ENCODE data around the gene LTO1. TPM values are rescaled to one million over a fixed set of nuclear protein-coding genes. Genes with fewer than 3 reads are reported as not detected.
A peak's percentile ranks its signal among the peaks of the same experiment; 100 is the strongest.

Gene LTO1
- total RNA-seq, 1 experiment from 2014 or later: 27.5 TPM

DNA sequence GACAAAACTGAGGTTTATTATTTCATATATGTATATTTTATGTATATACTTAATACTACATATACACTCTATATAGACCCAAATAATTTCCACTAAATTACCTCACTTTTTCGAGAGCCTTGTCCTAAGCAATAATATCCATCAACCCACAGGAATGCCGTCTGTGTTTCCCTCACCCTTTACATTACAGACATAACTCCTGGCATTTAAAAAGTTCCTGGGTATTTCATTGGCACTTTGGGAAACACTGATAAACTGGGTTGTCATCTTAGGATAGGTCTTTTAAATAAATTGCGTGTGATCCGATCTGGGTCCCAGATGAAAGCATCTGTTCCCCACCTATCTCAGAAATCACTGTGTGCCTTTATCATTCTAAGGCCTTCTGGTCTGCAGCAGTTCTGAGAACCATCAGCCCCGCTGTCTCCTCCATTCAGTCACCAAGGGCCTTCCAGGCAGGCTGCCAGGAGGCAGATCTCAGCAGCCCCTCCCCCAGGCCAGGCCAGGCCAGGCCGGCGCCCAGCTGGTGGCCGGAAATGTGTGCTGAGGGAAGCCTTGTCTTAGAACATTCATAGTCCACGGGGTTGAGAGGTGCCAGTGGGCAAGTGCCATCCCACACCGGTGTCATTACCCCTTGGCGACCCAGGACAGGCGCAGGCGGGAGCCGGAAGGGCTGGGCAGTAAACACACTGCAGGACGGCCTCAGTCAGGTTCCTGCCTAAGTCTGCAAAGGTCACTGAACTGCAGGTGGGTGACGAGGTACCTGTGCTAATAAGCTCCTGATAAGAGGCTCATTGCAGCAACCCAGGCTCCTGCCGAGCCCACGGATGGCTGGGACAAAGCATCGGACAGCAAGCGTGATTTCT is 25.4 kb upstream of the LTO1 start (continued):
- TF ChIP-seq, protein P1, sequence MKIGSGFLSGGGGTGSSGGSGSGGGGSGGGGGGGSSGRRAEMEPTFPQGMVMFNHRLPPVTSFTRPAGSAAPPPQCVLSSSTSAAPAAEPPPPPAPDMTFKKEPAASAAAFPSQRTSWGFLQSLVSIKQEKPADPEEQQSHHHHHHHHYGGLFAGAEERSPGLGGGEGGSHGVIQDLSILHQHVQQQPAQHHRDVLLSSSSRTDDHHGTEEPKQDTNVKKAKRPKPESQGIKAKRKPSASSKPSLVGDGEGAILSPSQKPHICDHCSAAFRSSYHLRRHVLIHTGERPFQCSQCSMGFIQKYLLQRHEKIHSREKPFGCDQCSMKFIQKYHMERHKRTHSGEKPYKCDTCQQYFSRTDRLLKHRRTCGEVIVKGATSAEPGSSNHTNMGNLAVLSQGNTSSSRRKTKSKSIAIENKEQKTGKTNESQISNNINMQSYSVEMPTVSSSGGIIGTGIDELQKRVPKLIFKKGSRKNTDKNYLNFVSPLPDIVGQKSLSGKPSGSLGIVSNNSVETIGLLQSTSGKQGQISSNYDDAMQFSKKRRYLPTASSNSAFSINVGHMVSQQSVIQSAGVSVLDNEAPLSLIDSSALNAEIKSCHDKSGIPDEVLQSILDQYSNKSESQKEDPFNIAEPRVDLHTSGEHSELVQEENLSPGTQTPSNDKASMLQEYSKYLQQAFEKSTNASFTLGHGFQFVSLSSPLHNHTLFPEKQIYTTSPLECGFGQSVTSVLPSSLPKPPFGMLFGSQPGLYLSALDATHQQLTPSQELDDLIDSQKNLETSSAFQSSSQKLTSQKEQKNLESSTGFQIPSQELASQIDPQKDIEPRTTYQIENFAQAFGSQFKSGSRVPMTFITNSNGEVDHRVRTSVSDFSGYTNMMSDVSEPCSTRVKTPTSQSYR (CRISPR knock-in tag; IDR thresholded peaks at IDR 0.05): peak; percentile 96; the same call in 1 of the 2 replicates
- TF ChIP-seq FOXK1 (CRISPR knock-in tag; IDR thresholded peaks at IDR 0.05): peak; percentile 77
- 0 out of 2 replicates have a peak, but pooled peaks have one; percentile 15 for TF ChIP-seq GABPB1 (CRISPR knock-in tag; IDR thresholded peaks at IDR 0.05)
- TF ChIP-seq, protein P2, sequence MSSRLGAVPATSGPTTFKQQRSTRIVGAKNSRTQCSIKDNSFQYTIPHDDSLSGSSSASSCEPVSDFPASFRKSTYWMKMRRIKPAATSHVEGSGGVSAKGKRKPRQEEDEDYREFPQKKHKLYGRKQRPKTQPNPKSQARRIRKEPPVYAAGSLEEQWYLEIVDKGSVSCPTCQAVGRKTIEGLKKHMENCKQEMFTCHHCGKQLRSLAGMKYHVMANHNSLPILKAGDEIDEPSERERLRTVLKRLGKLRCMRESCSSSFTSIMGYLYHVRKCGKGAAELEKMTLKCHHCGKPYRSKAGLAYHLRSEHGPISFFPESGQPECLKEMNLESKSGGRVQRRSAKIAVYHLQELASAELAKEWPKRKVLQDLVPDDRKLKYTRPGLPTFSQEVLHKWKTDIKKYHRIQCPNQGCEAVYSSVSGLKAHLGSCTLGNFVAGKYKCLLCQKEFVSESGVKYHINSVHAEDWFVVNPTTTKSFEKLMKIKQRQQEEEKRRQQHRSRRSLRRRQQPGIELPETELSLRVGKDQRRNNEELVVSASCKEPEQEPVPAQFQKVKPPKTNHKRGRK (CRISPR knock-in tag; IDR thresholded peaks at IDR 0.05; ENCODE audit: borderline replicate concordance): no peak
- TF ChIP-seq, protein P3, sequence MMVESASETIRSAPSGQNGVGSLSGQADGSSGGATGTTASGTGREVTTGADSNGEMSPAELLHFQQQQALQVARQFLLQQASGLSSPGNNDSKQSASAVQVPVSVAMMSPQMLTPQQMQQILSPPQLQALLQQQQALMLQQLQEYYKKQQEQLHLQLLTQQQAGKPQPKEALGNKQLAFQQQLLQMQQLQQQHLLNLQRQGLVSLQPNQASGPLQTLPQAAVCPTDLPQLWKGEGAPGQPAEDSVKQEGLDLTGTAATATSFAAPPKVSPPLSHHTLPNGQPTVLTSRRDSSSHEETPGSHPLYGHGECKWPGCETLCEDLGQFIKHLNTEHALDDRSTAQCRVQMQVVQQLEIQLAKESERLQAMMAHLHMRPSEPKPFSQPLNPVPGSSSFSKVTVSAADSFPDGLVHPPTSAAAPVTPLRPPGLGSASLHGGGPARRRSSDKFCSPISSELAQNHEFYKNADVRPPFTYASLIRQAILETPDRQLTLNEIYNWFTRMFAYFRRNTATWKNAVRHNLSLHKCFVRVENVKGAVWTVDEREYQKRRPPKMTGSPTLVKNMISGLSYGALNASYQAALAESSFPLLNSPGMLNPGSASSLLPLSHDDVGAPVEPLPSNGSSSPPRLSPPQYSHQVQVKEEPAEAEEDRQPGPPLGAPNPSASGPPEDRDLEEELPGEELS (CRISPR knock-in tag; IDR thresholded peaks at IDR 0.05): peak; percentile 88; the same call in 1 of the 2 replicates
- TF ChIP-seq ZNF219 (CRISPR knock-in tag; IDR thresholded peaks at IDR 0.05; ENCODE audit: borderline replicate concordance): 0 out of 2 replicates have a peak, but pooled peaks have one; percentile 30
- TF ChIP-seq, protein P4, sequence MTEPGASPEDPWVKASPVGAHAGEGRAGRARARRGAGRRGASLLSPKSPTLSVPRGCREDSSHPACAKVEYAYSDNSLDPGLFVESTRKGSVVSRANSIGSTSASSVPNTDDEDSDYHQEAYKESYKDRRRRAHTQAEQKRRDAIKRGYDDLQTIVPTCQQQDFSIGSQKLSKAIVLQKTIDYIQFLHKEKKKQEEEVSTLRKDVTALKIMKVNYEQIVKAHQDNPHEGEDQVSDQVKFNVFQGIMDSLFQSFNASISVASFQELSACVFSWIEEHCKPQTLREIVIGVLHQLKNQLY (CRISPR knock-in tag; IDR thresholded peaks at IDR 0.05): no peak
- no peak for TF ChIP-seq OVOL2 (CRISPR knock-in tag; IDR thresholded peaks at IDR 0.05; ENCODE audit: borderline replicate concordance)
- TF ChIP-seq MYBL2 (CRISPR knock-in tag; IDR thresholded peaks at IDR 0.05): 0 out of 2 replicates have a peak, but pooled peaks have one; percentile 51
- TF ChIP-seq NFE2L1 (CRISPR knock-in tag; IDR thresholded peaks at IDR 0.05): 0 out of 2 replicates have a peak, but pooled peaks have one; percentile 51
- peak; percentile 76 for TF ChIP-seq ZNF121 (CRISPR knock-in tag; IDR thresholded peaks at IDR 0.05)
- TF ChIP-seq ETV6 (CRISPR knock-in tag; IDR thresholded peaks at IDR 0.05): peak; percentile 76; the same call in 1 of the 2 replicates
- peak; percentile 76 for TF ChIP-seq ZNF423 (CRISPR knock-in tag; IDR thresholded peaks at IDR 0.05)
- 0 out of 2 replicates have a peak, but pooled peaks have one; percentile 34 for TF ChIP-seq CREM (CRISPR knock-in tag; IDR thresholded peaks at IDR 0.05)
- TF ChIP-seq, protein P5, sequence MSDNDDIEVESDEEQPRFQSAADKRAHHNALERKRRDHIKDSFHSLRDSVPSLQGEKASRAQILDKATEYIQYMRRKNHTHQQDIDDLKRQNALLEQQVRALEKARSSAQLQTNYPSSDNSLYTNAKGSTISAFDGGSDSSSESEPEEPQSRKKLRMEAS (CRISPR knock-in tag; IDR thresholded peaks at IDR 0.05): peak; percentile 58

DNA sequence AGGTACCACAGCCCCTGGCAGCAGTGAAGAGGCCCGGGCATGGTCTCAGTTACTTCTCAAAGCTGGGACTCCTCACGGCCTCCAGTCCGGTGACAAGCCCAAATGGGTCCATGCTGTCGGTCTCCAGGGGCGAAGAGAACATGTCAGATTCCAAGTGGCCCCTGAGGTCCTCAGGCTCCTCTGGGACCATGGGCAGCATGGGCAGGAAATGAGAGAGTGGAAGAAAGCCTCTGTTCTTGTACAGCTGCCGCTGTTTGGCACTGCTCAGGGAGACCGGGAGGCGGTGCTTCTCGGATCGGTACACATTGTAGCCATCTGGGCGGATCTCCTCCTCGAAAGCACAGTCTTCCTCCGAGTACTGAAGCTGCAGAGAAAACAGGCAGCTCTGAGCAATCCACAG is 24.1 kb upstream of the LTO1 start:
- H3K27ac Mint-ChIP-seq: no peak overlapping the region
- peaks cover 13% of the 10 kb centered on the region for H3K36me3 Mint-ChIP-seq
- ChIA-PET POLR2A (no interaction called here), CTCF (interaction anchor here (0.6 to 0.8 kb wide), 2 partner anchors 37 to 478 kb away, joined by 3 to 4 read pairs; no protein-coding TSS in a partner anchor)
- peaks cover 46% of the 10 kb centered on the region for H3K4me1 Mint-ChIP-seq
- no peaks in the 10 kb centered on the region for H3K9me3 Mint-ChIP-seq
- DNase-seq (ENCODE audit: low spot score): no peak
- no peak overlapping the region for H3K4me3 Mint-ChIP-seq
- no peak for ATAC-seq
- no peaks in the 10 kb centered on the region for H3K27me3 Mint-ChIP-seq (ENCODE audit: low read depth)
- no peak for TF ChIP-seq NFE2L1 (CRISPR knock-in tag; IDR thresholded peaks at IDR 0.05)
